GF-D8 (cell line): ENCODE data around the gene PARD3.
"Not testable (repeated sequence)": the region's sequence is repeated elsewhere in the genome, so short reads cannot be mapped to it uniquely, and the experiment has no call there.

Experiments used
- DNase-seq: peaks from one replicate; lab custom pipeline; 2025; lab: John Stamatoyannopoulos, UW

The PARD3 gene

GRCh38 chr10:34464000-34464399 lies 351.1 kb downstream of the PARD3 start:
- DNase-seq, result no peak

- no peak for DNase-seq
Measured at GRCh38 chr10:34462993-34463392, 352.1 kb downstream of the PARD3 start.

GRCh38 chr10:34462056-34462455 lies 353.0 kb downstream of the PARD3 start:
- DNase-seq, result no peak

GRCh38 chr10:34454590-34455261 lies 360.4 kb downstream of the PARD3 start:
- DNase-seq, result no peak

GRCh38 chr10:34449836-34450235 lies 365.3 kb downstream of the PARD3 start:
- no peak for DNase-seq

- DNase-seq, result no peak
Measured at GRCh38 chr10:34446049-34446448, 369.0 kb downstream of the PARD3 start.

- DNase-seq, result no peak
Measured at GRCh38 chr10:34444223-34445183, 370.6 kb downstream of the PARD3 start.

GRCh38 chr10:34439386-34439785 lies 375.7 kb downstream of the PARD3 start:
- DNase-seq, result not testable (repeated sequence)

GRCh38 chr10:34438741-34439140 lies 376.4 kb downstream of the PARD3 start:
- DNase-seq, result no peak

GRCh38 chr10:34437906-34438305 lies 377.2 kb downstream of the PARD3 start:
- DNase-seq, result no peak

- DNase-seq, result no peak
Measured at GRCh38 chr10:34434119-34434594, 380.9 kb downstream of the PARD3 start.

- DNase-seq, result no peak
Measured at GRCh38 chr10:34433241-34434076, 381.6 kb downstream of the PARD3 start.

- DNase-seq, result no peak
Measured at GRCh38 chr10:34432589-34432988, 382.5 kb downstream of the PARD3 start.

- peak; percentile 51 for DNase-seq
Measured at GRCh38 chr10:34430685-34431084, 384.4 kb downstream of the PARD3 start.

GRCh38 chr10:34428501-34428900 lies 386.6 kb downstream of the PARD3 start:
- DNase-seq, result no peak

GRCh38 chr10:34427911-34428216 lies 387.2 kb downstream of the PARD3 start:
- no peak for DNase-seq

GRCh38 chr10:34427158-34427910 lies 387.8 kb downstream of the PARD3 start:
- not testable (repeated sequence) for DNase-seq

GRCh38 chr10:34426538-34427157 lies 388.4 kb downstream of the PARD3 start:
- DNase-seq, result not testable (repeated sequence)

- DNase-seq, result no peak
Measured at GRCh38 chr10:34426041-34426440, 389.1 kb downstream of the PARD3 start.

GRCh38 chr10:34423673-34424625 lies 391.1 kb downstream of the PARD3 start:
- no peak for DNase-seq
